ENCODE measurements around the gene CDK14.

CDK14 gene

DNA sequence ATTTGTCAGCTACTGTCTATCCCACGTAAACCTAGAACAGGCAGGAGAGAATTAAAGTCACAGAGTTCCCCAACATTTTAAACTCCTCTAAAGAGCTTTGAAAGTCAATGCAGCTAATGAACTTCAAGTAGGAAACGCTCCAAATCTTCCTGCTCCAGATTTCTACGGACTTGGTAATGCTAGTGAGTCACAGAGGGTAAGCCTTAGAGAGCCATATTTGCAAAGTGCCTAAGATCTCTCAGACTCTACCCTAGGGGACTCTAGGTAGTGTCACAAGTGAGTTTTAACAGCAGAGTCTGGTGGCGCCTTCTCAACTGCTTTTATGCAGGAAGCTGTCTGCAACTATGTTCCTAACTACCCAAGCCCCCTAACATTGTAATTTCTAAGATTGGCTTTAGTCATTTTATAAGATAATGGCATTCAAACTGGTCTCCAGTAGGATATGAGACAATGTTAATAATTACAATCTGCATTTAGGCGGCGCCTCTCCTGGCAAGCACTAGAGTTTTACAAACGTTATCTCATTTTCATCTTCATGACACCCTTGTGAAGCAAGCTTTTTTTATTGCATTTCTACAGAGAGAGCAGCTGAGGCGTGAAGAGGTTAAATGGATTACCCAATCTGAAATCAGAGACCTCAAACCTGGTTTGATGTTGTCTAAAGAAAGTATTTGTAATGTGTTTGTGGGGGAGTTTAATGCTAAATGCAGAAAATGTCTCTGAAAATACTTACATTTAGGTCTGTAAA is 646.1 kb downstream of the CDK14 start:
- no peak for DNase-seq

- no peak for DNase-seq
These were observed 647.6 kb downstream of the CDK14 start for GRCh38 chr7:91243591-91244301.

DNA sequence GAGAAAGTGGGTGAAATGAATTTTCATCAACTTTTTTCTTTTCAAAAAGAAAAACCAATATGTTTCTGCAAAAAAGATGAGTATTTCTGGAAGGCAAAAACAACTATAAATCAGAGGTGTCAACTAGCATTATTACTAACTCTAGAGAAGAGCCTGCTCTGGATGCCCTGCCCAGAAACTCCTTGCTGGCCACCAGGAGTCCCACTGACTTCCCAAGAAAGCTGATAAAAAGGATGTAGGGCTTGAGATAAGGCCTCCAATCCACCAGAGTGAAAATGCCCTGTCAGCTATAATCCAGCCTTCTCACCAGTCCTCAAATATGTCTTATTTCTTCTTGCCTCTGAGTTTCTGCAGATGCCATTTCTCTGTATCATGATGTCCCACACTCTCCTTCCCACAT is 651.4 kb downstream of the CDK14 start:
- no peak for DNase-seq

GRCh38 chr7:91248996-91249395 is 652.9 kb downstream of the CDK14 start:
- DNase-seq, result no peak

DNA sequence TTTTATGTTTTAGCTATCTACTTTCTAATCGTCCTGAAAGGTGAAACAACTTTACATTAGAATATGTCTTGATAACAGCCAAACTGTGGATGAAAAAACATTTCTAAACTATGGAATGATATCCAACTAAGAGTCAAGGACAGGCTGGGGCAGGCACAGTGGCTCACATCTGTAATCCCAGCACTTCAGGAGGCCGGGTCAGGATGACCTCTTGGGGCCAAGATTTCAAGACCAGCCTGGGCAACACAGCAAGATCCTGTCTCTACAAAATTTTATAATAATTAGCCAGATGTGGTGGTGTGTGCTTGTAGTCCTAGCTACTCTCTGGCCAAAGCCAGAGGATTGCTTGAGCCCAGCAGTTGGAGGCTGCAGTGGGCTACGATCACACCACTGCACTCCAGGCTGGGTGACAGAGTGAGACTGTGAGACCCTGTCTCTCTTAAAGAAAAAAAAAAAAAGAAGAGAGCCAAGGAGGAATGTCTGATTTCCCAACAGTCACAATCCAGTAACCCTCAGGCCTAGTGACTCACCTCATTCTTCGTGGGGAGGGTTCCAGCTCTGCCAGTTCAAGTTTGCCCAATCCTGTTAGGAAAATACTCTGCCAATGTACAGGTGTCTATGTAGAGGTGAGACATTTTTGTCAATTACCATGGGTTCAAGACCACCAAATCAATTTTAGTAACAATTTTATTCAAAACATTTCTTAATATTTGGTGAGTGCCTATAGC is 653.5 kb downstream of the CDK14 start:
- DNase-seq, result no peak

- DNase-seq, result no peak
These were observed 654.6 kb downstream of the CDK14 start for GRCh38 chr7:91250706-91251105.

DNA sequence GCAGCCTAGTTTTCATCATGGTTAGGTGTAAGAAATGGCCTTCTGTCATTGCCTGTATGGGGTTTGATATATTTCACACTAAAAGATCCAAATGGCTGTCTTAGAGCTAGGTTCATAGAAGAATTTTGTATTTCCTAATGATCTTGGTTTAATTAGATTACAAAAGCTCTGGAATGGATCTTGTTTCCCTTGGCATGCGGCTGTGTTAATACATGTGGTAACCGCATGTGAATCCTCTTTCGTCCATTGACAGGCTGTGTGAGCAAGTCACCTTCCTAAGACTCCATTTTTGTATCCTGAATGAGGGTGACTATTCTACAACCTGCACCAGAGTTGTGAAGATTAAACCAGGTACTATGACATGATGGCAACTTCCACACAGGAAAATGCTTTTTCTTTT is 655.8 kb downstream of the CDK14 start:
- no peak for DNase-seq
